BLaER1 (cell line): ENCODE data around the gene NUCKS1.
A peak's percentile ranks its signal among the peaks of the same experiment; 100 is the strongest.

Experiments used
- H3K27ac ChIP-seq: shearing (Covaris generic); formaldehyde crosslinking; 2 replicates; pipeline ENCODE4 v1.8.1; 2022
- H3K27me3 ChIP-seq: shearing (Covaris generic); formaldehyde crosslinking; 2 replicates; pipeline ENCODE4 v1.8.1; 2022
- H3K36me3 ChIP-seq: shearing (Covaris generic); formaldehyde crosslinking; 2 replicates; pipeline ENCODE4 v1.8.1; 2022
- H3K4me1 ChIP-seq: shearing (Covaris generic); formaldehyde crosslinking; 2 replicates; pipeline ENCODE4 v1.8.1; 2022
- H3K4me2 ChIP-seq: shearing (Covaris generic); formaldehyde crosslinking; 2 replicates; pipeline ENCODE4 v1.8.1; 2022
- H3K4me3 ChIP-seq: shearing (Covaris generic); formaldehyde crosslinking; 2 replicates; pipeline ENCODE4 v1.8.1; 2022
- H3K9ac ChIP-seq: shearing (Covaris generic); formaldehyde crosslinking; 2 replicates; pipeline ENCODE4 v1.8.1; 2022
- H3K9me3 ChIP-seq: shearing (Covaris generic); formaldehyde crosslinking; 2 replicates; pipeline ENCODE4 v1.8.1; 2022
- H4K20me1 ChIP-seq: shearing (Covaris generic); formaldehyde crosslinking; 2 replicates; pipeline ENCODE4 v1.8.1; 2022
- Cebpa-rat ChIP-seq: shearing (Covaris generic); IDR thresholded peaks from 2 replicates; pipeline ENCODE4 v1.8.1; 2022

The NUCKS1 gene

GRCh38 chr1:205706601-205707502, 43.1 kb downstream of the NUCKS1 start:
- no peak for TF ChIP-seq Cebpa-rat
- H3K4me2 ChIP-seq = peak overlapping the region; percentile 83

DNA sequence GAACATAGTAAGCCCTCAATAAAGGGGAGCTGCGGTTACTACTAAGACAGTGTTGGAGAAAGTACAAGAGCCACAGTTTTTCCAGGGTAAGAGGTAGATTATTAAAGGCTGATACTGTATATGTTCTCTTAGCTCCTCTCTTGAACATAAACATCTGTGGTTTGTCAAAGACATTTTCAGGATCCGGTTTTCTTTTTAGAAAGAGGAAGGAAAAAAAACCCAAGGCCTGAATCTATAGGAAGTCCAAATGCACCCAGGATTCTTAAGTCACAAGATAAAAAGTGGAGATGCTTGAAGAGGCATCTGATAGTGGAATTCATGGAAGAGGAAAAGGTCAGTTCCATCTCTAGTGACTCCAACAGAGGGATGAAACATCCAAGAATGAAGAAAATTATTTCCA, 45.1 kb downstream of the NUCKS1 start:
- peak overlapping the region; percentile 83 for H3K4me2 ChIP-seq
- H3K4me3 ChIP-seq = no peak overlapping the region
- no peaks in the 10 kb centered on the region for H3K27me3 ChIP-seq
- no peaks in the 10 kb centered on the region for H3K9me3 ChIP-seq
- H4K20me1 ChIP-seq = no peaks in the 10 kb centered on the region
- H3K36me3 ChIP-seq = peaks cover 30% of the 10 kb centered on the region; the same call in 1 of the 2 replicates
- peak overlapping the region; percentile 54; the same call in 1 of the 2 replicates for H3K9ac ChIP-seq
- TF ChIP-seq Cebpa-rat = no peak
- H3K4me1 ChIP-seq = peaks cover 92% of the 10 kb centered on the region
- H3K27ac ChIP-seq = peak overlapping the region; percentile 52; the same call in 1 of the 2 replicates

More at GRCh38 chr1:205706601-205707502, 43.1 kb downstream of the NUCKS1 start:
- H3K27me3 ChIP-seq = no peaks in the 10 kb centered on the region
- H4K20me1 ChIP-seq = no peaks in the 10 kb centered on the region
- H3K9me3 ChIP-seq = no peaks in the 10 kb centered on the region
- H3K36me3 ChIP-seq = peaks cover 37% of the 10 kb centered on the region
- H3K4me1 ChIP-seq = peaks cover 80% of the 10 kb centered on the region
- no peak overlapping the region for H3K9ac ChIP-seq
- H3K27ac ChIP-seq = peak overlapping the region; percentile 0; the same call in 1 of the 2 replicates
- H3K4me3 ChIP-seq = no peak overlapping the region

DNA sequence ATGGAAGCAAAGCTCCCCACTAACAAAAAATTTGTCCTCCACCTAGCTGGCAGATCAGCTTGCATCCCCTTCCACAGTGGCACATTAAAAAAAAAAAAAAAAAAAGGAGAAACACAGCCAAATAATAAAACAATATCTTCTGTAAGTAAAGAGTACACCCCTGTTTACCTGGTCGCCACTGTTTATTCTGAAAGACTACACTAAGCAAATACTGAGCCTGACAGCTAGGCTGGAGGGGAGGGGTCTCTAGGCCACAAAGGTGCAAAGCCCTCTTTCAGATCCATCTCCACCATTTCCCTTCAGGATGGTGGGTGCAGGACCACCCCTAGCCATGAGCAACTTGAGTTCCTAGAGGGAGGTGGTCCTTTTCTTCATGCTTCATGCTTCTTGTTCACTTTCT, 46.9 kb downstream of the NUCKS1 start:
- no peaks in the 10 kb centered on the region for H3K9me3 ChIP-seq
- no peak overlapping the region for H3K9ac ChIP-seq
- H3K4me1 ChIP-seq = peaks cover 80% of the 10 kb centered on the region
- H3K4me3 ChIP-seq = no peak overlapping the region
- peak overlapping the region; percentile 83 for H3K4me2 ChIP-seq
- peak overlapping the region; percentile 82 for H3K27ac ChIP-seq
- no peaks in the 10 kb centered on the region for H3K27me3 ChIP-seq
- no peaks in the 10 kb centered on the region for H4K20me1 ChIP-seq
- TF ChIP-seq Cebpa-rat = no peak
- peaks cover 12% of the 10 kb centered on the region; the same call in 1 of the 2 replicates for H3K36me3 ChIP-seq

DNA sequence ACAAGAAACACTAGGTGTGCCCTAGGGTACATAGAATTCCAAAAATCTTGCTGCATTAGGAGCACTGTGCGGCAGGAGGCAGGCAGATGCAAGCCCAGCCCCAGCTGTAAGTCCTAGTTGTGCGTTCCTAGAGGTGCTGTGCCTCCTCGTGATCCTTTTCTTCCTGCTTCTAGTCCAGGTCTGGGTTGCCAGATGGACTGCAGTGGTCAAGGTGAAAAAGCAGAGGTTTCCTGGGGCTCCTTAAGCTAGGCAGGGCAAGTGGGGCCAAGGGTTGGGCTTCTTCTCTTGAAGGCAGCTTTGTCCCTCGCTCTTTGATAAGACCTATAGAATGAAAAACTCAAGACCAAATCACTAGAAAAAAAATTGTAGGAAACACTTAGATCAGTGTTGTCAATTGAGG, 48.1 kb downstream of the NUCKS1 start:
- Histone ChIP-seq H3K9ac (peak overlapping the region; percentile 39; the same call in 1 of the 2 replicates), H3K36me3 (peaks cover 10% of the 10 kb centered on the region; the same call in 1 of the 2 replicates), H3K4me1 (peaks cover 68% of the 10 kb centered on the region), H3K27me3 (no peaks in the 10 kb centered on the region), H3K9me3 (no peaks in the 10 kb centered on the region), H4K20me1 (no peaks in the 10 kb centered on the region), H3K27ac (peak overlapping the region; percentile 82), H3K4me3 (peak overlapping the region; percentile 9; the same call in 1 of the 2 replicates), H3K4me2 (peak overlapping the region; percentile 83)
- no peak for TF ChIP-seq Cebpa-rat

DNA sequence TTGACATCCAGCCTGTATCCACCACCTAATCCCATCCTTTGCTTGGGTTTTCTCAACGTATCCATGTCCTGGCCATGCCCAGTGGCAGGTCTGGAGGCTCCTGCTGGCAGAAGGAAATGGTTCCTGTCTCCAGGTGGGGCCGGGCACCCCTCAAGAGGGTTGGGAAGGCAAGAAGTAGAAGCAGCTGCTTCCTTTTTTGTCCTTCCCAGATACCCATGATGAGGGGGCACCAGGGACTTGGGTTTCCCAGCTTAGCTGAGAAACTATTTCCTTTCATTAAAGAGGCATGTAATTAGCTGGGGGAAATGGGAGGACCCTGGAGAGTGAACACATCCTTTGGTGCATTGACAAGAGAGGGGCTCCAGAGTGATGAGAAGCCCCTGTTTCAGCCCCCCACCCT, 48.6 kb downstream of the NUCKS1 start:
- H3K9me3 ChIP-seq = no peaks in the 10 kb centered on the region
- H3K36me3 ChIP-seq = peaks cover 10% of the 10 kb centered on the region; the same call in 1 of the 2 replicates
- peaks cover 63% of the 10 kb centered on the region for H3K4me1 ChIP-seq
- H3K9ac ChIP-seq = peak overlapping the region; percentile 39; the same call in 1 of the 2 replicates
- peak overlapping the region; percentile 9; the same call in 1 of the 2 replicates for H3K4me3 ChIP-seq
- TF ChIP-seq Cebpa-rat = no peak
- no peaks in the 10 kb centered on the region for H3K27me3 ChIP-seq
- peak overlapping the region; percentile 83 for H3K4me2 ChIP-seq
- H3K27ac ChIP-seq = peak overlapping the region; percentile 82
- no peaks in the 10 kb centered on the region for H4K20me1 ChIP-seq

DNA sequence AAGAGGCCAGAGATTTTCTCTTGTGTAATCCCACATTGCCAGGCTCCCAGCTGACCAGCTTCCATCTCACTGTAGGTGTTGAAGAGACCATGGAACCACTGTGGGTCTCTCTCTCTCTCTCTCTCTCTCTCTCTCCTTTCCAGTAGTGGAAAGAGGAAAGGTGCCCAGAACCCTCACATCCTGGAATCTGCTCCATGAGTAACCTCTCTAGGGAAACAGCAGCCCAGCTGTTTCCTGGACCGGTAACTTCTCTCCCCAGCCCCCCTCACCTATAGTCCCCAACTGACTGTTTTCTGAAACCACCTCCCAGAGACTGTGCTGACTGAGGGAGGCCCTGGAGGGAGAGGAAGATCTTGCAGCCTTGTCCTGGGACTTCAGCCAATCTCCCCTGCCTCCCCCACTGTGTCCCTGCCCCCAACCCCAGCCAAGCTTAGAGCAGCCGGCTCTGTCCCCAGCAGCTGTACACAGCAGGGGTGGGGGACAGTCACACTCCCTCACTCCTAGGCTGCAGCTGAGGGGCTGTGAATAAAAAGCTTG, 49.0 kb downstream of the NUCKS1 start:
- H4K20me1 ChIP-seq = no peaks in the 10 kb centered on the region
- H3K4me2 ChIP-seq = peak overlapping the region; percentile 83
- peak overlapping the region; percentile 9; the same call in 1 of the 2 replicates for H3K4me3 ChIP-seq
- no peak for TF ChIP-seq Cebpa-rat
- H3K27ac ChIP-seq = peak overlapping the region; percentile 82
- H3K9ac ChIP-seq = peak overlapping the region; percentile 39; the same call in 1 of the 2 replicates
- no peaks in the 10 kb centered on the region for H3K27me3 ChIP-seq
- peaks cover 10% of the 10 kb centered on the region; the same call in 1 of the 2 replicates for H3K36me3 ChIP-seq
- peaks cover 58% of the 10 kb centered on the region for H3K4me1 ChIP-seq
- no peaks in the 10 kb centered on the region for H3K9me3 ChIP-seq

- peaks cover 10% of the 10 kb centered on the region; the same call in 1 of the 2 replicates for H3K36me3 ChIP-seq
- no peak overlapping the region for H3K9ac ChIP-seq
- TF ChIP-seq Cebpa-rat = no peak
- no peaks in the 10 kb centered on the region for H4K20me1 ChIP-seq
- no peaks in the 10 kb centered on the region for H3K9me3 ChIP-seq
- no peak overlapping the region for H3K27ac ChIP-seq
- no peaks in the 10 kb centered on the region for H3K27me3 ChIP-seq
- no peak overlapping the region for H3K4me2 ChIP-seq
- H3K4me3 ChIP-seq = no peak overlapping the region
- H3K4me1 ChIP-seq = peaks cover 43% of the 10 kb centered on the region
Measured at GRCh38 chr1:205699416-205699815, 50.6 kb downstream of the NUCKS1 start.

GRCh38 chr1:205698921-205699320, 51.1 kb downstream of the NUCKS1 start:
- H4K20me1 ChIP-seq = no peaks in the 10 kb centered on the region
- H3K9ac ChIP-seq = no peak overlapping the region
- no peaks in the 10 kb centered on the region for H3K9me3 ChIP-seq
- H3K4me1 ChIP-seq = peaks cover 43% of the 10 kb centered on the region
- no peaks in the 10 kb centered on the region for H3K27me3 ChIP-seq
- no peak overlapping the region for H3K4me3 ChIP-seq
- H3K27ac ChIP-seq = no peak overlapping the region
- H3K4me2 ChIP-seq = no peak overlapping the region
- H3K36me3 ChIP-seq = peaks cover 9% of the 10 kb centered on the region; the same call in 1 of the 2 replicates
- no peak for TF ChIP-seq Cebpa-rat

DNA sequence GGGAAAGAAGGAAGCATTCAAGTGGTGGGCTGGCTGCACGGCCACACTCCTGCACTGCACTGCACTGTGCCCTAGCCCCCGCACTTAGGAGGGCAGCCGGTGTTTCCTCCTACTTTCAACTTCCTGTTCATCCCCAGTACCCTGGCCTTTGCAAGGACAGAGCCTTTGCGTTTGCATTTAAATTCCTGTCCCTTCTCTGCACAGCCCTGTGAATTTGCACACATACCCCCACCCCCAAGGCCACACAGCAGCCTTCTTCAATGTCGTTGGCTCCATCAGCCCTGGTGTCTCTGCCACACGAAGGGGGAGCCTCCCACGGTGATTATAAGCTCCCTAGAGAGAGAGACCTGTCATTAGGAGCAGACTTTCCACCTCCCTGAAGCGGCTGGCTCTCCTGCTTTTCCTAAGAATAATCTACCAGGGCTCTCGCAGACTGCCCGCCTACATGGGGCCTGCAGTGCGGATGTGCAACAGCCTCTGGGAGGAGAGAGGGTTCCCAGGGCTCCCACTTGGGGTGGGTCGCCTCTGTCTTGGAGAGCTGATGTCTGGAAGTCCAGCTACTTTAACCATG, 56.5 kb downstream of the NUCKS1 start:
- Histone ChIP-seq H4K20me1 (no peaks in the 10 kb centered on the region), H3K4me2 (peak overlapping the region; percentile 56), H3K9ac (no peak overlapping the region), H3K9me3 (no peaks in the 10 kb centered on the region), H3K4me1 (peaks cover 22% of the 10 kb centered on the region), H3K27me3 (no peaks in the 10 kb centered on the region), H3K36me3 (no peaks in the 10 kb centered on the region), H3K27ac (no peak overlapping the region), H3K4me3 (no peak overlapping the region)
- no peak for TF ChIP-seq Cebpa-rat

DNA sequence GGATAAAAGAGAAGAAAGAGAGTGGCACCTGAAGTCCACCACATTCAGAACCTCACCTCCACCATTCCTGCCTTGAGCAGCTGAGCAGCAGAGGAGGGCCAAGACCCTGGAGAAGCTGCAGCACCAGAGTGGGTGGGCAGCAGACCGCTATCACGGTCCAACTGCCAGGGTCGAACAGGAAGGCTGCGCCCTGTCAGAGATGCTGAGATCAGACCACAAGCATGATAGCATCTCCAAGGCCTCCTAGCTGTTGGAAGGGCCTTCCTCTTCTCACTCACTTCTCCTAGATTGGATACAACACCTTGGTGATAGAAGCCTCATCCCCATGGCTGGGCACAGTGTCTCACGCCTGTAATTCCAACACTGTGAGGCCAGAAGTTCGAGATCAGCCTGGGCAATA, 57.6 kb downstream of the NUCKS1 start:
- no peak overlapping the region for H3K27ac ChIP-seq
- H3K27me3 ChIP-seq = no peaks in the 10 kb centered on the region
- H4K20me1 ChIP-seq = no peaks in the 10 kb centered on the region
- H3K4me2 ChIP-seq = no peak overlapping the region
- H3K4me1 ChIP-seq = peaks cover 22% of the 10 kb centered on the region
- no peaks in the 10 kb centered on the region for H3K9me3 ChIP-seq
- H3K36me3 ChIP-seq = no peaks in the 10 kb centered on the region
- no peak for TF ChIP-seq Cebpa-rat
- no peak overlapping the region for H3K9ac ChIP-seq
- H3K4me3 ChIP-seq = no peak overlapping the region
